GM12878 (cell line): ENCODE measurements around the gene TRIM41. TPM values are rescaled to one million over a fixed set of nuclear protein-coding genes. Genes with fewer than 3 reads are reported as not detected.

Source experiments
- BHLHE40 ChIP-seq, 2 experiments: fragments of 450-650 bp in 1 of 2; IDR thresholded peaks; 2 replicates each; pipeline ENCODE4 v1.6.1; 2011 to 2017; ENCODE audit warnings: low read depth in 2 of 2, borderline replicate concordance in 1 of 2, improper control_type of control experiment in 1 of 2, low read length in 1 of 2, mild to moderate bottlenecking in 1 of 2
- CHD2 ChIP-seq: IDR thresholded peaks from 2 replicates; pipeline ENCODE4 v1.6.1; 2011; ENCODE audit warnings: low read depth, low read length, improper control_type of control experiment, borderline replicate concordance
- CTCF ChIP-seq, 3 experiments: IDR thresholded peaks in 2 of 3; conservative IDR thresholded peaks in 1 of 3; 2 replicates each; pipeline ENCODE4 v1.5.1; 2011; ENCODE audit warnings: low read depth in 3 of 3, low read length in 3 of 3, mild to moderate bottlenecking in 3 of 3, control low read depth in 2 of 3, moderate library complexity in 2 of 3, inconsistent platforms in 1 of 3, mixed read lengths in 1 of 3; ENCODE audit not compliant: control insufficient read depth in 2 of 3, insufficient read depth in 1 of 3; ENCODE audit errors: extremely low read depth in 1 of 3
- GABPA ChIP-seq: IDR thresholded peaks from 2 replicates; pipeline ENCODE4 v1.6.1; 2014; ENCODE audit warnings: antibody characterized with exemption, low read depth, mild to moderate bottlenecking, inconsistent platforms
- IKZF2 ChIP-seq, 2 experiments: fragments of 450-650 bp; IDR thresholded peaks; 2 replicates each; pipeline ENCODE4 v1.6.1; 2017; ENCODE audit warnings: mild to moderate bottlenecking in 2 of 2, moderate library complexity in 2 of 2
- JUND ChIP-seq: IDR thresholded peaks from 2 replicates; pipeline ENCODE4 v1.6.1; 2012; ENCODE audit warnings: low read depth, mild to moderate bottlenecking, low read length, improper control_type of control experiment, moderate library complexity
- MYC ChIP-seq: IDR thresholded peaks from 2 replicates; pipeline ENCODE4 v1.6.1; 2011; ENCODE audit warnings: mild to moderate bottlenecking, low read length, moderate library complexity, inconsistent platforms; ENCODE audit not compliant: insufficient read depth, insufficient replicate concordance, insufficient read length, severe bottlenecking
- NFYB ChIP-seq: IDR thresholded peaks from 2 replicates; pipeline ENCODE4 v1.6.1; 2011; ENCODE audit warnings: low read depth, mild to moderate bottlenecking, low read length, improper control_type of control experiment, moderate library complexity; ENCODE audit not compliant: insufficient read depth
- NR2C2 ChIP-seq: IDR thresholded peaks from 2 replicates; pipeline ENCODE4 v1.6.1; 2011; ENCODE audit warnings: borderline replicate concordance, low read depth; ENCODE audit not compliant: control insufficient read depth, insufficient read length
- POLR2A ChIP-seq: IDR thresholded peaks from 2 replicates; pipeline ENCODE4 v1.6.1; 2011; ENCODE audit warnings: low read depth, mild to moderate bottlenecking, low read length
- POLR2AphosphoS5 ChIP-seq: IDR thresholded peaks from 2 replicates; pipeline ENCODE4 v1.6.1; 2011; ENCODE audit warnings: mild to moderate bottlenecking, low read length, inconsistent platforms
- RCOR1 ChIP-seq: conservative IDR thresholded peaks from 2 replicates; pipeline ENCODE4 v1.6.1; 2012; ENCODE audit warnings: low read depth, low read length, improper control_type of control experiment
- RELB ChIP-seq: fragments of 450-650 bp; IDR thresholded peaks from 2 replicates; pipeline ENCODE4 v1.6.1; 2017; ENCODE audit warnings: low read depth, mild to moderate bottlenecking, moderate library complexity
- SIN3A ChIP-seq: IDR thresholded peaks from 2 replicates; pipeline ENCODE4 v1.6.1; 2012; ENCODE audit warnings: low read depth, low read length, improper control_type of control experiment
- SREBF2 ChIP-seq: IDR thresholded peaks from 2 replicates; pipeline ENCODE4 v1.6.1; 2012; ENCODE audit warnings: mild to moderate bottlenecking, low read length
- TARDBP ChIP-seq: IDR thresholded peaks from 2 replicates; pipeline ENCODE4 v1.6.1; 2016; ENCODE audit warnings: borderline replicate concordance
- TBL1XR1 ChIP-seq: IDR thresholded peaks from 2 replicates; pipeline ENCODE4 v1.6.1; 2012; ENCODE audit warnings: low read depth, low read length, improper control_type of control experiment
- TCF12 ChIP-seq: IDR thresholded peaks from 2 replicates; pipeline ENCODE4 v1.6.1; 2011; ENCODE audit warnings: low read depth, mild to moderate bottlenecking, low read length
- TCF7 ChIP-seq: IDR thresholded peaks from 2 replicates; pipeline ENCODE4 v1.6.1; 2014; ENCODE audit warnings: antibody characterized with exemption, borderline replicate concordance
- ZNF384 ChIP-seq: IDR thresholded peaks from 2 replicates; pipeline ENCODE4 v1.6.1; 2012; ENCODE audit warnings: low read depth, mild to moderate bottlenecking, low read length, improper control_type of control experiment, borderline replicate concordance
- polyA plus RNA-seq, 11 experiments: library from polyadenylated mRNA; depleted of rRNA in 4 of 11; unstranded in 6 of 11; stranded (reverse) in 5 of 11; fragments of >200 nt; fragmentation: Nextera tagmentation in 4 of 11; fragmentation: Illumina TruSeq in 1 of 11; extraction: Ambion mirVana in 4 of 11; extraction: Trizol in 1 of 11; gene quantifications; 1 replicate in 1 of 11; 2 replicates in 10 of 11; pipeline versions ENCODE4 v1.2.1 to v1.2.3, GENCODE V29; 2011 to 2016; ENCODE audit warnings: inconsistent platforms in 2 of 11, missing spikeins in 2 of 11, low read depth in 1 of 11
- total RNA-seq, 4 experiments: library from RNA; depleted of rRNA in 3 of 4; stranded (reverse); fragments of >200 nt in 3 of 4; fragmentation: Illumina TruSeq in 1 of 4; extraction: Trizol in 1 of 4; gene quantifications; 2 replicates each; pipeline versions ENCODE4 v1.2.1 to v1.2.3, GENCODE V29; 2013 to 2021
- TF ChIP-seq, protein P1 (sequence below): fragments of 450-650 bp; formaldehyde crosslinking; IDR thresholded peaks from 2 replicates; pipeline ENCODE4 v1.5.0; 2022; ENCODE audit warnings: mild to moderate bottlenecking, missing genetic modification characterization

The TRIM41 gene
- total and polyA plus RNA-seq, 10 of the 15 experiments (the other 5 are each of a cell fraction or from before 2014, with no cell fraction given), result 1.0 to 28.9 (median 10.6) TPM

DNA sequence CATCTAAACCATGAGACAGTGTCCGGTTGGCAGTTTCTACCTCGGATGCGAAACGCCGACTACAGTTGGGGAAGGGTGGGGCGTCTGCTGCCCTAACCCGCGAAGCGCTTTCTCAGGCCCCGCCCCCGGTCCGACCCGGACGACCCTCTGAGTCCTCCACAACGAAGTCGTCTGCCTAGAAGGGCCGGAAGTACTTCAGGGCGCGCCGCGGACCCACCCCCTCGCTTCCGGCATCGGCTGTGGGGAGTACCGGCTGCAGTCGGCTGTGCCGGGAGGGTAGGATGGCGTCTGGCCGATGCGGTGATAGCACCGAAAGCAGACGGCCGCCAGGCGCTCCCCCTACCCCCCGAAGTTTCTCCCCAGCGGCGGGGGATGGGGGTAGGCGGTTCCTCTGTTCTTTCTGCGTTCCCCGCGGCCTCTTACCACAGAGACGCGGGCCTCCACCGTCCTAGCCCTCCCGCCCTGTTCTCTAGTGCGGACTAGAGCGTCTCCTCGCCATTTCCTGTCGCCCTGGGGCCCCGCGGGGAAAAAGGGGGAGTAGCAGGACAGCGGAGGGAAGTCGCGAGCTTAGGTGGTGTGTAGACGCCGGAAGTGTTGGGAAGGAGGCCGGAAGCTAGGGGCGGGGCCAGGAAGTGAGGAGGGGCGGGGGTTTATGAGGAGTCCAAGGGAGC is at the start of gene TRIM41 (continued):
- TF ChIP-seq TBL1XR1, result peak; percentile 34; the same call in 1 of the 2 replicates
- TF ChIP-seq POLR2A, result peak; percentile 98
- TF ChIP-seq RCOR1, result no peak
- no peak for TF ChIP-seq ZNF384
- peak; percentile 69; the same call in 1 of the 2 replicates for TF ChIP-seq TCF12
- 0 out of 2 replicates have a peak, but pooled peaks have one; percentile 82 for TF ChIP-seq SIN3A
- no peak for TF ChIP-seq TCF7
- peak; percentile 86 for TF ChIP-seq TARDBP
- TF ChIP-seq GABPA, result no peak
- TF ChIP-seq RELB, result peak; percentile 91
- no peak for TF ChIP-seq MYC
- peak; percentile 69 for TF ChIP-seq CHD2
- TF ChIP-seq SREBF2, result no peak
- TF ChIP-seq, protein P1, sequence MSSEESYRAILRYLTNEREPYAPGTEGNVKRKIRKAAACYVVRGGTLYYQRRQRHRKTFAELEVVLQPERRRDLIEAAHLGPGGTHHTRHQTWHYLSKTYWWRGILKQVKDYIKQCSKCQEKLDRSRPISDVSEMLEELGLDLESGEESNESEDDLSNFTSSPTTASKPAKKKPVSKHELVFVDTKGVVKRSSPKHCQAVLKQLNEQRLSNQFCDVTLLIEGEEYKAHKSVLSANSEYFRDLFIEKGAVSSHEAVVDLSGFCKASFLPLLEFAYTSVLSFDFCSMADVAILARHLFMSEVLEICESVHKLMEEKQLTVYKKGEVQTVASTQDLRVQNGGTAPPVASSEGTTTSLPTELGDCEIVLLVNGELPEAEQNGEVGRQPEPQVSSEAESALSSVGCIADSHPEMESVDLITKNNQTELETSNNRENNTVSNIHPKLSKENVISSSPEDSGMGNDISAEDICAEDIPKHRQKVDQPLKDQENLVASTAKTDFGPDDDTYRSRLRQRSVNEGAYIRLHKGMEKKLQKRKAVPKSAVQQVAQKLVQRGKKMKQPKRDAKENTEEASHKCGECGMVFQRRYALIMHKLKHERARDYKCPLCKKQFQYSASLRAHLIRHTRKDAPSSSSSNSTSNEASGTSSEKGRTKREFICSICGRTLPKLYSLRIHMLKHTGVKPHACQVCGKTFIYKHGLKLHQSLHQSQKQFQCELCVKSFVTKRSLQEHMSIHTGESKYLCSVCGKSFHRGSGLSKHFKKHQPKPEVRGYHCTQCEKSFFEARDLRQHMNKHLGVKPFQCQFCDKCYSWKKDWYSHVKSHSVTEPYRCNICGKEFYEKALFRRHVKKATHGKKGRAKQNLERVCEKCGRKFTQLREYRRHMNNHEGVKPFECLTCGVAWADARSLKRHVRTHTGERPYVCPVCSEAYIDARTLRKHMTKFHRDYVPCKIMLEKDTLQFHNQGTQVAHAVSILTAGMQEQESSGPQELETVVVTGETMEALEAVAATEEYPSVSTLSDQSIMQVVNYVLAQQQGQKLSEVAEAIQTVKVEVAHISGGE (CRISPR knock-in tag), result 0 out of 2 replicates have a peak, but pooled peaks have one; percentile 11
- TF ChIP-seq BHLHE40 (IDR thresholded peaks at IDR 0.05; ENCODE audit: borderline replicate concordance in 1 of 2, low read depth in 2 of 2, low read length in 1 of 2), result peak; percentile 65 to 74; a peak in 3 of 4 replicates
- peak; percentile 97 for TF ChIP-seq POLR2AphosphoS5
- peak; percentile 85 to 91 for TF ChIP-seq IKZF2 (IDR thresholded peaks at IDR 0.05)
- TF ChIP-seq NR2C2, result no peak
- no peak for TF ChIP-seq NFYB
- peak in 1 of 3 experiments; percentile 12; a peak in 1 of 6 replicates for TF ChIP-seq CTCF (IDR thresholded peaks at IDR 0.05 in 2 of 3, conservative IDR thresholded peaks at IDR 0.05 in 1 of 3; ENCODE audit: control insufficient read depth in 2 of 3, extremely low read depth in 1 of 3, insufficient read depth in 1 of 3, low read depth in 3 of 3, low read length in 3 of 3)
- peak; percentile 27; the same call in 1 of the 2 replicates for TF ChIP-seq JUND
